Tibial nerve (tissue), 4 donors: ENCODE results near the gene KCNE3. TPM values are rescaled to one million over a fixed set of nuclear protein-coding genes. Genes with fewer than 3 reads are reported as not detected.

Source experiments
- DNase-seq, 2 donors: peaks; one replicate each; pipeline ENCODE4 v3.0.0-alpha.2; 2019; ENCODE audit warnings: low spot score in 2 of 2
- H3K27ac ChIP-seq, 4 donors: fragments of 200-600 bp; sonication (generic) in 3 of 4; one replicate each; pipeline ENCODE4 v1.5.1; 2017 to 2019; ENCODE audit warnings: mild to moderate bottlenecking in 1 of 4
- H3K27me3 ChIP-seq, 2 donors: fragments of 200-600 bp; sonication (generic) in 1 of 2; one replicate each; pipeline versions ENCODE4 v1.5.1 to v1.6.0; 2017 to 2019
- H3K36me3 ChIP-seq, 3 donors: fragments of 200-600 bp; sonication (generic); one replicate each; pipeline ENCODE4 v1.5.1; 2018 to 2019
- H3K4me1 ChIP-seq, 4 donors: fragments of 200-600 bp; sonication (generic) in 3 of 4; one replicate each; pipeline ENCODE4 v1.5.1; 2017 to 2019
- H3K4me3 ChIP-seq, 4 donors: fragments of 200-600 bp; sonication (generic) in 3 of 4; one replicate each; pipeline ENCODE4 v1.5.1; 2017 to 2019; ENCODE audit warnings: mild to moderate bottlenecking in 1 of 4, moderate library complexity in 1 of 4
- H3K9me3 ChIP-seq, 4 donors: fragments of 200-600 bp; sonication (generic) in 3 of 4; one replicate each; pipeline ENCODE4 v1.5.1; 2017 to 2019
- EP300 ChIP-seq, 2 donors: sonication (generic); formaldehyde crosslinking; IDR thresholded peaks; one replicate each; pipeline ENCODE4 v1.6.1; 2017; ENCODE audit warnings: antibody characterized with exemption in 2 of 2, mild to moderate bottlenecking in 1 of 2
- POLR2A ChIP-seq, 2 donors: fragments of 450-650 bp; IDR thresholded peaks; one replicate each; pipeline ENCODE4 v1.6.1; 2017; ENCODE audit warnings: antibody characterized with exemption in 2 of 2, mild to moderate bottlenecking in 2 of 2, moderate library complexity in 2 of 2
- WGBS, 2 donors: methylation state at CpG; one replicate each; pipeline ENCODE4 v1.1.5; 2018; 5-methylcytosine and 5-hydroxymethylcytosine counted together
- total RNA-seq, 4 donors: library from RNA; depleted of rRNA; stranded (reverse); fragments of >200 nt; gene quantifications; one replicate each; pipeline ENCODE4 v1.1.0, GENCODE V29; 2016
- TF ChIP-seq, protein P1 (sequence below), 5 experiments: fragments of 200-600 bp in 3 of 5; fragments of 450-650 bp in 2 of 5; sonication (generic) in 3 of 5; IDR thresholded peaks; one replicate each; pipeline ENCODE4 v1.5.1; 2016 to 2019; ENCODE audit warnings: antibody characterized with exemption in 5 of 5, mild to moderate bottlenecking in 3 of 5, moderate library complexity in 2 of 5

KCNE3 gene
- total RNA-seq, 4 donors from 2014 or later: 5.7 to 8.5 (median 6.7) TPM

DNA sequence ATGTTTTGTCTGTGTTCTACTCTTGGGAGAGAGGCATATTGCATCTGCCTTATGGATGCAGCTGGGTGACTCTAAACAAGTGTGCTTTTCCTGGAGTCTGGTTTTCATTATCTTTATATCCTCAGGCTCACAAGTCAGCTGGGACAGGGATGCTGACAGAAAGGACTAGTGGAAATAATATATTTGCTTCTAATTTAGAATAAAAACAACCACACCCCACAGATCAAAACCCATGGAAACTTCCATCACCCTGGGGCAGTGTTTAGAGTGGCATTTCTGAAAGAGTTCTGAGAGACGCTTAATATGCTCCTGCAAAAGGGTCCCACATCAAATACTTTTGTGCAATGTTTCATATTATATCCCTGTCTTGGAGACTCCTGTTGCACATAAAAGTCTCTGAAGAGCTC is 20.8 kb downstream of the KCNE3 start:
- H3K4me1 ChIP-seq: peaks cover 0 to 3% (median 0%) of the 10 kb centered on the region in 4 donors
- TF ChIP-seq POLR2A (IDR thresholded peaks at IDR 0.05): no peak
- TF ChIP-seq EP300 (IDR thresholded peaks at IDR 0.05): no peak
- TF ChIP-seq, protein P1, sequence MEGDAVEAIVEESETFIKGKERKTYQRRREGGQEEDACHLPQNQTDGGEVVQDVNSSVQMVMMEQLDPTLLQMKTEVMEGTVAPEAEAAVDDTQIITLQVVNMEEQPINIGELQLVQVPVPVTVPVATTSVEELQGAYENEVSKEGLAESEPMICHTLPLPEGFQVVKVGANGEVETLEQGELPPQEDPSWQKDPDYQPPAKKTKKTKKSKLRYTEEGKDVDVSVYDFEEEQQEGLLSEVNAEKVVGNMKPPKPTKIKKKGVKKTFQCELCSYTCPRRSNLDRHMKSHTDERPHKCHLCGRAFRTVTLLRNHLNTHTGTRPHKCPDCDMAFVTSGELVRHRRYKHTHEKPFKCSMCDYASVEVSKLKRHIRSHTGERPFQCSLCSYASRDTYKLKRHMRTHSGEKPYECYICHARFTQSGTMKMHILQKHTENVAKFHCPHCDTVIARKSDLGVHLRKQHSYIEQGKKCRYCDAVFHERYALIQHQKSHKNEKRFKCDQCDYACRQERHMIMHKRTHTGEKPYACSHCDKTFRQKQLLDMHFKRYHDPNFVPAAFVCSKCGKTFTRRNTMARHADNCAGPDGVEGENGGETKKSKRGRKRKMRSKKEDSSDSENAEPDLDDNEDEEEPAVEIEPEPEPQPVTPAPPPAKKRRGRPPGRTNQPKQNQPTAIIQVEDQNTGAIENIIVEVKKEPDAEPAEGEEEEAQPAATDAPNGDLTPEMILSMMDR (IDR thresholded peaks at IDR 0.05): no peak
- H3K27me3 ChIP-seq: no peaks in the 10 kb centered on the region
- no peaks in the 10 kb centered on the region for H3K9me3 ChIP-seq
- H3K4me3 ChIP-seq: no peak overlapping the region
- DNase-seq: no peak
- 45 to 70% methylated on average over 1 of the region's 1 CpG for WGBS, 2 donors
- no peaks in the 10 kb centered on the region for H3K36me3 ChIP-seq
- no peak overlapping the region for H3K27ac ChIP-seq

DNA sequence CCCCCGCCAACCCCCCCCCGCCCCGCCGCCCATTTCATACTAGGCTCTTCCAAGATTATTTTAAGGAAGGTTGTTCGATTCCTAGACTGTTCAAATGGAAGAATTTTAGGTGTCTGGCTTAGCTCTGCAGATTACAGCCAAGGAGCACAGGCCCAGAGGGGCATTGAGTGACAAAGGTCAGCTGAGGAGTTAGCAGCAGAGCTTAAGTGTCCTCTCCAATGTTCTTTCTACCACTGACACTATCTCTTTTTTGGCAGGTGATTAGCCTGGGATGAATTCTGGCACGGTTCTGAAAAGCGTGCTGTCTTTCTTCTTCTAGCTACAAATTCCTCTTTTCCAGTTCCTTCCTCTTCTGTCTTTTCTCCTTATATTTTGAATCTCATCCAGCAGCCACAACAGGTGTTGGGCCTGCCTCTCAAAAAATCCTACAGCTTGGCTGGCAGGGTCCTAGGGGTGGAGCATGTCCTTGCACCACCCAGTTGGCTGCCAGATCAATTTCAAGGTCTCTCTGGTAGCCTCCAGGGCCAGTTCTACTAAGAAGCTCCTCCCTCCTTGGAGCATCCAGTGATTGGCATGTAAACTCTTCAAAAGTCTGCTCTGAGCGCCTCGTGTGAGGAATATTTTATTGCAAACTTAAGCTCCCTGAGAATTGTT is 23.0 kb downstream of the KCNE3 start:
- Histone ChIP-seq H3K36me3 (no peaks in the 10 kb centered on the region), H3K9me3 (peaks cover 0 to 7% (median 0%) of the 10 kb centered on the region in 4 donors), H3K27ac (no peak overlapping the region), H3K27me3 (no peaks in the 10 kb centered on the region), H3K4me1 (peaks cover 0 to 3% (median 0%) of the 10 kb centered on the region in 4 donors), H3K4me3 (no peak overlapping the region)
- no peak for DNase-seq
- 80% methylated on average over 9 of the region's 9 CpGs for WGBS, 2 donors
- TF ChIP-seq POLR2A (IDR thresholded peaks at IDR 0.05): no peak
- no peak for TF ChIP-seq EP300 (IDR thresholded peaks at IDR 0.05)

DNA sequence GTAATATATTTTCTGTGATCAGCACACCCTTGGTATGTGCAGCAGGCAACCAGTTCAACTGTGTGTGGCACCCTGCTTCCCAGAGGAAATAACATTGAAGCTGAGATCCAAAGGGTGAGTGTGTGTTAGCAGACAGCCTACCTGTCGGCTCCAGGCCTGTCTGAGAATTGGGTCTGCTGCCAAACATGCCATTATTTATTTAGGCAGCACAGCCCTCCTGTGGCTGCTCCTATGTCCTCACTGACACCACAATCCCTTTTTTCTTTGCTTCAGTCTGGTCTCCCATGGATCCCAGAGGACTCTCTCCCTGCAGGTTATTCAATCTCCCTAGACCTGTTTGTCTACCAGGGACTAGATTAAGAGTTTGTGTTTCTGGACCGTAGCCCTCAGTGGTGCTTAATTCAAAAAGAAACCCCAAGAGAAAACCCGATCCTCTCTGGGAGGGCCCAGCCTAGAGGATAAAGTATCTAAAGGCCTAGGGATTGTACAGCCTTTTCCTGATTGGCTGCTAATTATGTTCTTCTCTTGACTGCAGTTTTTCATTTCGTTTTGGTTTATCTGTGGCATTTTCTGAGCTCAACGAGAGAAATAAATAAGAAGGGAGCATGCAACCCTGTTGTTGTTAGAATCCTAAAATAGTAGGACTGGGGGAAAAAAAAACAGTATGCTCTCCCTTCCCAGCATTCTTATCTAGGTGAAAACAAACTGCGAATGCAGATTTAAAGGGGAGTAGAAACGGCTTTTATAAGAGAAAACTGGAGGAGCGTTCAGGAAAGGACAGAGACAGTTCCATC is 24.1 kb downstream of the KCNE3 start:
- Histone ChIP-seq H3K27ac (no peak overlapping the region), H3K27me3 (no peaks in the 10 kb centered on the region), H3K36me3 (no peaks in the 10 kb centered on the region), H3K9me3 (peaks cover 0 to 7% (median 0%) of the 10 kb centered on the region in 4 donors), H3K4me1 (no peaks in the 10 kb centered on the region), H3K4me3 (no peak overlapping the region)
- 56 to 60% methylated on average over 8 of the region's 8 CpGs for WGBS, 2 donors
- DNase-seq: no peak
- no peak for TF ChIP-seq POLR2A (IDR thresholded peaks at IDR 0.05)
- TF ChIP-seq, protein P1 (IDR thresholded peaks at IDR 0.05): no peak
- no peak for TF ChIP-seq EP300 (IDR thresholded peaks at IDR 0.05)

DNA sequence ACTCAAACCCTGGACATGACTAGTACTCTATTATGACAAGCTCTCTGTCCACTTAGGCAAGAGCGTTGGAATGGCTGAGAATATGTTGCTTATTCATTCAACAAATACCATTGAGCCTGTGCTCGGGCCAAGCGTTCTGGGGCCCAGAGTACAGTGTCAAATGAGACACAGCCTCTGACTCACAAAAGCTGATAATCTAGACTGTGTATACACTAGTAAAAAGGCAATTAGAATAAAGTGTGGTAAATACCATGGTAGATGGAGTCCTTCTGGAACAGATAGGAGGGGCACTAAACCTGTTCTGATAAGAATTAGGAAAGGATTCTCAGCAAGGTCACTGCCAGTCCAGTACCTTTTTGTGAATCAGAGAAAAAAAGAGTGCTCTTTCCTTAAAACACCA is 24.7 kb downstream of the KCNE3 start:
- DNase-seq: no peak
- no peaks in the 10 kb centered on the region for H3K27me3 ChIP-seq
- no peak overlapping the region for H3K4me3 ChIP-seq
- H3K4me1 ChIP-seq: no peaks in the 10 kb centered on the region
- no peak overlapping the region for H3K27ac ChIP-seq
- WGBS, 2 donors: 71 to 79% methylated on average over 3 of the region's 3 CpGs
- TF ChIP-seq POLR2A (IDR thresholded peaks at IDR 0.05) (no peak), EP300 (IDR thresholded peaks at IDR 0.05) (no peak)
- TF ChIP-seq, protein P1 (IDR thresholded peaks at IDR 0.05): no peak
- no peaks in the 10 kb centered on the region for H3K36me3 ChIP-seq
- peaks cover 0 to 7% (median 0%) of the 10 kb centered on the region in 4 donors for H3K9me3 ChIP-seq

DNA sequence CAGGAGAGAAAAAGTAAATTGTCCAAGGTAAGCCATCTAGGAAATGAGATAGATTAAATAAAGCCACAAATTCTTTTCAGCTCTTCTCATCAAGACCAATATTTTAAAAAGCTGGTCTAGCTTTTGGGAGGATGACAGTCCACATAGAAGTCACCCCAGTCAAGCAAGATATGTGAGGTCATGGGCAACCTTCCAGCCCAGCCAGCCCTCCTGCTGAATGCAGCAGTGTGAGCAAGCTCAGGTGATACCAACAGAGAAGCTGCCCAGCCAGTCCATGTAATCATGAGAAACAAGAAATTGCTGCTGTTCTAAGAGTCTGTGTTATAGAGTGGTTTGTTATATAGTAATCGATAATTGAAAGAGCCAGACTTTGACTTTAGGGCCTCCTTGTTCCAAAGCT is 28.7 kb downstream of the KCNE3 start:
- TF ChIP-seq POLR2A (IDR thresholded peaks at IDR 0.05): no peak
- TF ChIP-seq, protein P1 (IDR thresholded peaks at IDR 0.05): no peak
- no peak for TF ChIP-seq EP300 (IDR thresholded peaks at IDR 0.05)
- 94 to 96% methylated on average over 1 of the region's 1 CpG for WGBS, 2 donors
- no peak for DNase-seq
- Histone ChIP-seq H3K4me1 (no peaks in the 10 kb centered on the region), H3K27me3 (no peaks in the 10 kb centered on the region), H3K36me3 (no peaks in the 10 kb centered on the region), H3K27ac (no peak overlapping the region), H3K4me3 (no peak overlapping the region), H3K9me3 (peaks cover 0 to 7% (median 0%) of the 10 kb centered on the region in 4 donors)
